ENCODE measurements around the gene TEX2.

DNA sequence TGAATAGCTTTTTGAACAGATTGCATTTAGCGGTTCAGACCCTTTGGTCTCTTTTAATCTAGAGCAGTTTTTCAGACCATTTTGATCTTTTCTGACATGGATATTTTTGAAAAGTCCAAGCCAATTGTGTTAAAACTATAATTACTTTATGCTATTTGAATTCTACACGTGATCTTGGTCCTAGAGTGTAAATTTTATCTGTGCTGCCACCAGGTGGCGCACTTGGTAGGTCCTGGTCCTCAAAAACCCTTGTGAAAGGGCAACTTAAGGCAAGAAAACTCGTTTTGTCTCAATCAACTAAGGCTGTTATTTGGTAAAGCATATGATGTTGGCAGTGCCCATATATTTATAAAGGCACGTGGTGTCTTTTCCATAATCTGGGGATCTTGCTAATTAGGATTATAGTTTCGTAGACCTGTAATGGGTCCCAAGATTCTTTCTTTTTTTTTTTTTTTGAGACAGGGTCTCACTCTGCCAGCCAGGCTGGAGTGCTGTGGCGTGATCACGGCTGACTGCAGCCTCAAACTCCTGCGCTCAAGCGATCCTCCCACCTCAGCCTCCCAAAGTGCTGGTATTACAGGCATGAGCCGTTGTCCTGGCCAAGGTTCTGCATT lies 43.9 kb upstream of the TEX2 start:
- TF ChIP-seq, protein P1, sequence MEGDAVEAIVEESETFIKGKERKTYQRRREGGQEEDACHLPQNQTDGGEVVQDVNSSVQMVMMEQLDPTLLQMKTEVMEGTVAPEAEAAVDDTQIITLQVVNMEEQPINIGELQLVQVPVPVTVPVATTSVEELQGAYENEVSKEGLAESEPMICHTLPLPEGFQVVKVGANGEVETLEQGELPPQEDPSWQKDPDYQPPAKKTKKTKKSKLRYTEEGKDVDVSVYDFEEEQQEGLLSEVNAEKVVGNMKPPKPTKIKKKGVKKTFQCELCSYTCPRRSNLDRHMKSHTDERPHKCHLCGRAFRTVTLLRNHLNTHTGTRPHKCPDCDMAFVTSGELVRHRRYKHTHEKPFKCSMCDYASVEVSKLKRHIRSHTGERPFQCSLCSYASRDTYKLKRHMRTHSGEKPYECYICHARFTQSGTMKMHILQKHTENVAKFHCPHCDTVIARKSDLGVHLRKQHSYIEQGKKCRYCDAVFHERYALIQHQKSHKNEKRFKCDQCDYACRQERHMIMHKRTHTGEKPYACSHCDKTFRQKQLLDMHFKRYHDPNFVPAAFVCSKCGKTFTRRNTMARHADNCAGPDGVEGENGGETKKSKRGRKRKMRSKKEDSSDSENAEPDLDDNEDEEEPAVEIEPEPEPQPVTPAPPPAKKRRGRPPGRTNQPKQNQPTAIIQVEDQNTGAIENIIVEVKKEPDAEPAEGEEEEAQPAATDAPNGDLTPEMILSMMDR (conservative IDR thresholded peaks at IDR 0.05): peak; percentile 95
- no peak for TF ChIP-seq EZH2 (IDR thresholded peaks at IDR 0.05; ENCODE audit: low read depth)

Data from PC-9 (cell line).